Measurements from ENCODE around the gene SPTBN1.
"Not testable (repeated sequence)": the region's sequence is repeated elsewhere in the genome, so short reads cannot be mapped to it uniquely, and the experiment has no call there.

Gene SPTBN1

GRCh38 chr2:54479424-54479823 is 23.3 kb downstream of the SPTBN1 start:
- DNase-seq (ENCODE audit: low read depth, low spot score), result no peak
- in situ Hi-C loops (cut with HindIII; ENCODE audit: low sequenced_read_pairs), result no loop called here
- no peak overlapping the region for H3K4me3 ChIP-seq (ENCODE audit: low read depth, low read length)
- TF ChIP-seq CTCF (IDR thresholded peaks at IDR 0.05; ENCODE audit: low read depth, low read length), result no peak

- no peak for DNase-seq (ENCODE audit: low read depth, low spot score)
- in situ Hi-C loops (cut with HindIII; ENCODE audit: low sequenced_read_pairs), result no loop called here
- no peak for TF ChIP-seq CTCF (IDR thresholded peaks at IDR 0.05; ENCODE audit: low read depth, low read length)
- H3K4me3 ChIP-seq (ENCODE audit: low read depth, low read length), result no peak overlapping the region
These were observed 23.9 kb downstream of the SPTBN1 start for GRCh38 chr2:54480025-54480424.

GRCh38 chr2:54481686-54482085 is 25.6 kb downstream of the SPTBN1 start:
- in situ Hi-C loops (cut with HindIII; ENCODE audit: low sequenced_read_pairs), result no loop called here
- H3K4me3 ChIP-seq (ENCODE audit: low read depth, low read length), result no peak overlapping the region
- no peak for TF ChIP-seq CTCF (IDR thresholded peaks at IDR 0.05; ENCODE audit: low read depth, low read length)
- DNase-seq (ENCODE audit: low read depth, low spot score), result no peak

- in situ Hi-C loops (cut with HindIII; ENCODE audit: low sequenced_read_pairs), result no loop called here
- no peak overlapping the region for H3K4me3 ChIP-seq (ENCODE audit: low read depth, low read length)
- no peak for TF ChIP-seq CTCF (IDR thresholded peaks at IDR 0.05; ENCODE audit: low read depth, low read length)
- peak; percentile 86 for DNase-seq (ENCODE audit: low read depth, low spot score)
These were observed 26.6 kb downstream of the SPTBN1 start for GRCh38 chr2:54482715-54483114.

GRCh38 chr2:54483426-54483825 is 27.3 kb downstream of the SPTBN1 start:
- no peak overlapping the region for H3K4me3 ChIP-seq (ENCODE audit: low read depth, low read length)
- no peak for TF ChIP-seq CTCF (IDR thresholded peaks at IDR 0.05; ENCODE audit: low read depth, low read length)
- peak; percentile 62 for DNase-seq (ENCODE audit: low read depth, low spot score)
- in situ Hi-C loops (cut with HindIII; ENCODE audit: low sequenced_read_pairs), result no loop called here

- DNase-seq (ENCODE audit: low read depth, low spot score); in situ Hi-C loops (cut with HindIII; ENCODE audit: low sequenced_read_pairs): not testable (repeated sequence)
These were observed 29.6 kb downstream of the SPTBN1 start for GRCh38 chr2:54485756-54486155.

GRCh38 chr2:54486766-54487165 is 30.6 kb downstream of the SPTBN1 start:
- TF ChIP-seq CTCF (IDR thresholded peaks at IDR 0.05; ENCODE audit: low read depth, low read length), result no peak
- H3K4me3 ChIP-seq (ENCODE audit: low read depth, low read length), result no peak overlapping the region
- no peak for DNase-seq (ENCODE audit: low read depth, low spot score)
- in situ Hi-C loops (cut with HindIII; ENCODE audit: low sequenced_read_pairs), result no loop called here

More at GRCh38 chr2:54485756-54486155, 29.6 kb downstream of the SPTBN1 start:
- not testable (repeated sequence) for H3K4me3 ChIP-seq (ENCODE audit: low read depth, low read length)

Measured in astrocyte of the spinal cord (primary cell).